K562 (cell line): ENCODE measurements around the gene PRKAG2. TPM values are rescaled to one million over a fixed set of nuclear protein-coding genes. Genes with fewer than 3 reads are reported as not detected.

Source experiments
- ATAC-seq: fragments of 200-7000 bp; cut with Tn5 transposase; 3 replicates; pipeline ENCODE4 v1.9.1; 2020; ENCODE audit warnings: moderate library complexity
- BruUV-seq: library from RNA; stranded (reverse); fragments of 400-500 nt; replicated peaks from 2 replicates; lab custom pipeline; 2021; lab: Mats Ljungman, UMichigan
- CTCF ChIA-PET: fragments of 300-600 bp; formaldehyde crosslinking; extraction: SDS; loops from one replicate; lab custom pipeline; 2021; ENCODE audit warnings: low intra/inter-chr PET ratio; lab: Yijun Ruan, JAX
- POLR2A ChIA-PET: fragments of 300-600, 350-650 bp; sonication (Branson Sonifier 250); formaldehyde crosslinking; extraction: SDS; loops from one replicate; lab custom pipeline; 2021; ENCODE audit warnings: antibody characterized with exemption, inconsistent platforms; lab: Yijun Ruan, JAX
- DNase-seq, 4 experiments: peaks; one replicate each; pipeline versions ENCODE4 v3.0.0 to v3.0.0-alpha.2; 2011 to 2018; ENCODE audit warnings: low spot score in 3 of 4, mixed read lengths in 3 of 4; ENCODE audit errors: extremely low read depth in 1 of 4
- FAIRE-seq: peaks from 2 replicates; lab custom pipeline; 2011; peaks lifted over from hg19 to GRCh38; lab: Jason Lieb, UNC
- H2AFZ ChIP-seq: 2 replicates; pipeline ENCODE4 v1.6.0; 2011; ENCODE audit warnings: low read depth, low read length, control low read depth, inconsistent platforms
- H3K27ac ChIP-seq: fragments of 200-600 bp; 3 replicates; pipeline ENCODE4 v1.8.0; 2011; ENCODE audit warnings: low read depth, mild to moderate bottlenecking, control low read depth, inconsistent platforms, low read length, moderate library complexity, mixed read lengths; ENCODE audit errors: extremely low read depth
- H3K27me3 ChIP-seq, 2 experiments: fragments of 300-600 bp in 1 of 2; 2 replicates in 1 of 2; 3 replicates in 1 of 2; pipeline versions ENCODE4 v1.6.0 to v1.8.0; 2011; ENCODE audit warnings: inconsistent platforms in 2 of 2, low read length in 2 of 2, mild to moderate bottlenecking in 1 of 2, mixed read lengths in 1 of 2, moderate library complexity in 1 of 2; ENCODE audit not compliant: control insufficient read depth in 2 of 2, insufficient read depth in 2 of 2
- H3K36me3 ChIP-seq: fragments of 300-600 bp; 3 replicates; pipeline ENCODE4 v1.8.0; 2011; ENCODE audit warnings: mild to moderate bottlenecking, low read length, inconsistent platforms; ENCODE audit not compliant: control insufficient read depth, insufficient read depth
- H3K4me1 ChIP-seq, 2 experiments: fragments of 200-600 bp in 1 of 2; replicated peaks in 1 of 2; 2 replicates in 1 of 2; 3 replicates in 1 of 2; pipeline versions ENCODE4 v1.5.1 to v1.8.0; 2011; ENCODE audit warnings: inconsistent platforms in 2 of 2, low read length in 2 of 2, mild to moderate bottlenecking in 1 of 2, mixed read lengths in 1 of 2, moderate library complexity in 1 of 2; ENCODE audit not compliant: control insufficient read depth in 2 of 2, insufficient read depth in 2 of 2
- H3K4me2 ChIP-seq: 2 replicates; pipeline ENCODE4 v1.6.1; 2011; ENCODE audit warnings: low read length, control low read depth, inconsistent platforms, mixed read lengths; ENCODE audit not compliant: insufficient read depth
- H3K4me3 ChIP-seq: fragments of 200-600 bp; sonication (generic), shearing (Covaris generic); 2 replicates; pipeline ENCODE4 v1.5.1; 2016; ENCODE audit warnings: control low read depth, inconsistent platforms
- H3K79me2 ChIP-seq: fragments of 200-600 bp; 3 replicates; pipeline ENCODE4 v1.8.0; 2011; ENCODE audit warnings: low read length, inconsistent platforms; ENCODE audit not compliant: control insufficient read depth, insufficient read depth
- H3K9ac ChIP-seq, 2 experiments: 2 replicates each; pipeline versions ENCODE4 v1.6.0 to v1.6.1; 2011; ENCODE audit warnings: low read depth in 2 of 2, low read length in 2 of 2, control low read depth in 1 of 2, inconsistent platforms in 1 of 2, mild to moderate bottlenecking in 1 of 2, mixed read lengths in 1 of 2; ENCODE audit not compliant: insufficient read depth in 1 of 2
- H3K9me1 ChIP-seq: one replicate; pipeline ENCODE4 v1.6.0; 2011; ENCODE audit warnings: inconsistent platforms, mild to moderate bottlenecking, low read length, moderate library complexity; ENCODE audit not compliant: control insufficient read depth, insufficient read depth
- H3K9me3 ChIP-seq: replicated peaks from 2 replicates; pipeline ENCODE4 v1.5.1; 2011; ENCODE audit warnings: low read depth, low read length, inconsistent platforms; ENCODE audit not compliant: control insufficient read depth, insufficient read depth
- H4K20me1 ChIP-seq: replicated peaks from 2 replicates; pipeline ENCODE4 v1.6.1; 2011; ENCODE audit warnings: low read length, inconsistent platforms, mixed read lengths; ENCODE audit not compliant: control insufficient read depth, insufficient read depth
- CEBPG ChIP-seq, 3 experiments: fragments of 200-800 bp in 1 of 3; sonication (Bioruptor generic) in 1 of 3; sonication (generic) in 1 of 3; formaldehyde crosslinking in 1 of 3; IDR thresholded peaks in 2 of 3; conservative IDR thresholded peaks in 1 of 3; 2 replicates each; pipeline versions ENCODE4 v1.6.1 to v1.8.0; 2016 to 2022; ENCODE audit warnings: missing compliant biosample characterization in 2 of 3, missing genetic modification characterization in 2 of 3, mild to moderate bottlenecking in 1 of 3, missing genetic modification reagents in 1 of 3
- CTBP1 ChIP-seq: fragments of 450-650 bp; IDR thresholded peaks from 2 replicates; pipeline ENCODE4 v1.6.1; 2016; ENCODE audit warnings: borderline replicate concordance
- KHSRP ChIP-seq: fragments of 450-650 bp; IDR thresholded peaks from 2 replicates; pipeline ENCODE4 v1.6.1; 2017
- TRIM24 ChIP-seq, 2 experiments: fragments of 450-650 bp; IDR thresholded peaks; 2 replicates each; pipeline ENCODE4 v1.6.1; 2016
- WGBS: fragments of 100-300 bp; shearing (Covaris generic); methylation state at CpG from one replicate; pipeline ENCODE4 v1.1.6; 2016; ENCODE audit warnings: low coverage, mixed read lengths; ENCODE audit not compliant: insufficient coverage; ENCODE audit errors: missing lambda C conversion rate; 5-methylcytosine and 5-hydroxymethylcytosine counted together
- in situ Hi-C: fragments of 300-500 bp; cut with MboI; formaldehyde crosslinking; loops from 4 replicates; pipeline ENCODE4 v1.15.0; 2018; ENCODE audit warnings: inconsistent platforms, mixed read lengths
- intact Hi-C: fragments of 100-400 bp; cut with micrococcal nuclease; formaldehyde crosslinking; loops from 2 replicates; pipeline ENCODE4 v1.14.2; 2022
- polyA plus RNA-seq, 8 experiments: library from polyadenylated mRNA; depleted of rRNA in 4 of 8; stranded (reverse) in 5 of 8; unstranded in 3 of 8; fragments of >200 nt; fragmentation: Nextera tagmentation in 2 of 8; fragmentation: Illumina TruSeq in 1 of 8; extraction: Ambion mirVana in 2 of 8; extraction: Trizol in 1 of 8; gene quantifications; 2 replicates each; pipeline versions ENCODE4 v1.2.1 to v1.2.3, GENCODE V29; 2011 to 2014; ENCODE audit warnings: inconsistent platforms in 1 of 8, missing spikeins in 1 of 8
- total RNA-seq, 7 experiments: library from RNA; depleted of rRNA in 6 of 7; stranded (reverse); fragments of >200 nt in 6 of 7; fragmentation: Illumina TruSeq in 2 of 7; extraction: Trizol in 2 of 7; gene quantifications; 2 replicates each; pipeline versions ENCODE4 v1.2.1 to v1.2.3, GENCODE V29; 2011 to 2021; ENCODE audit warnings: low replicate concordance in 1 of 7
- TF ChIP-seq, protein P1 (sequence below), 2 experiments: fragments of 450-650 bp in 1 of 2; sonication (generic) in 1 of 2; formaldehyde crosslinking in 1 of 2; IDR thresholded peaks in 1 of 2; conservative IDR thresholded peaks in 1 of 2; 2 replicates each; pipeline versions ENCODE4 v1.6.1 to v1.8.1; 2016 to 2023; ENCODE audit warnings: mild to moderate bottlenecking in 2 of 2, moderate library complexity in 2 of 2, inconsistent platforms in 1 of 2, missing genetic modification reagents in 1 of 2

Gene PRKAG2
- total and polyA plus RNA-seq, 9 of the 15 experiments (the other 6 are each of a cell fraction or from before 2014, with no cell fraction given), result 0.99 to 5.6 (median 3.3) TPM

- no peak overlapping the region for H3K4me3 ChIP-seq
- in situ Hi-C loops, result no loop called here
- no peaks in the 10 kb centered on the region for H4K20me1 ChIP-seq
- 0% methylated on average over 1 of the region's 1 CpG for WGBS
- H3K79me2 ChIP-seq, result no peaks in the 10 kb centered on the region
- H3K4me1 ChIP-seq, result peaks cover 0 to 2% of the 10 kb centered on the region in 2 experiments; a peak in 2 of 5 replicates
- H3K36me3 ChIP-seq, result no peaks in the 10 kb centered on the region
- BruUV-seq, result no TSS peak
- POLR2A ChIA-PET, result interaction anchor here (0.5 kb wide), 1 partner anchor 22 kb away, joined by 3 read pairs; no protein-coding TSS in a partner anchor
- H2AFZ ChIP-seq, result no peak overlapping the region
- FAIRE-seq (no peak), ATAC-seq (no peak), DNase-seq (no peak)
- no peak overlapping the region for H3K27ac ChIP-seq
- H3K9me1 ChIP-seq, result no peaks in the 10 kb centered on the region
- H3K27me3 ChIP-seq, result peaks cover 51 to 80% of the 10 kb centered on the region in 2 experiments
- no peaks in the 10 kb centered on the region for H3K9me3 ChIP-seq
- H3K9ac ChIP-seq, result no peak overlapping the region
- CTCF ChIA-PET, result no interaction called here
- TF ChIP-seq KHSRP, result no peak
- TF ChIP-seq TRIM24 (IDR thresholded peaks at IDR 0.05), result peak in 1 of 2 experiments; percentile 24; a peak in 1 of 4 replicates
- TF ChIP-seq, protein P1, sequence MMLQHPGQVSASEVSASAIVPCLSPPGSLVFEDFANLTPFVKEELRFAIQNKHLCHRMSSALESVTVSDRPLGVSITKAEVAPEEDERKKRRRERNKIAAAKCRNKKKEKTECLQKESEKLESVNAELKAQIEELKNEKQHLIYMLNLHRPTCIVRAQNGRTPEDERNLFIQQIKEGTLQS (IDR thresholded peaks at IDR 0.05), result peak; percentile 58
- TF ChIP-seq, protein P1 (CRISPR knock-in tag; conservative IDR thresholded peaks at IDR 0.05), result no peak
- 0 out of 2 replicates have a peak, but pooled peaks have one; percentile 12 for TF ChIP-seq CTBP1
- no peak for TF ChIP-seq CEBPG (CRISPR knock-in tag; IDR thresholded peaks at IDR 0.05)
- TF ChIP-seq CEBPG (tag; conservative IDR thresholded peaks at IDR 0.05 in 1 of 2, IDR thresholded peaks at IDR 0.05 in 1 of 2), result peak in 1 of 2 experiments; percentile 66; a peak in 2 of 4 replicates
- intact Hi-C loops, result no loop called here
- no peak overlapping the region for H3K4me2 ChIP-seq
These were observed 43.6 kb upstream of the PRKAG2 start for GRCh38 chr7:151920488-151920887.
